Lower leg skin (tissue), 3 donors: ENCODE results near the gene ZSWIM1.

Source experiments
- CTCF ChIP-seq, 3 donors: fragments of 450-650 bp; IDR thresholded peaks; one replicate each; pipeline ENCODE4 v1.5.1; 2016; ENCODE audit warnings: antibody characterized with exemption in 3 of 3, mild to moderate bottlenecking in 3 of 3, moderate library complexity in 2 of 3
- POLR2A ChIP-seq, 2 donors: fragments of 450-650 bp; IDR thresholded peaks; one replicate each; pipeline ENCODE4 v1.6.1; 2016 to 2017; ENCODE audit warnings: antibody characterized with exemption in 2 of 2, mild to moderate bottlenecking in 1 of 2, moderate library complexity in 1 of 2

- TF ChIP-seq CTCF (IDR thresholded peaks at IDR 0.05) = no peak
- TF ChIP-seq POLR2A (IDR thresholded peaks at IDR 0.05) = no peak
These were observed 48.4 kb upstream of the ZSWIM1 start for GRCh38 chr20:45832619-45833018.
